ENCODE data around the gene DNAH8. TPM values are rescaled to one million over a fixed set of nuclear protein-coding genes. Genes with fewer than 3 reads are reported as not detected.

The DNAH8 gene, protein sequence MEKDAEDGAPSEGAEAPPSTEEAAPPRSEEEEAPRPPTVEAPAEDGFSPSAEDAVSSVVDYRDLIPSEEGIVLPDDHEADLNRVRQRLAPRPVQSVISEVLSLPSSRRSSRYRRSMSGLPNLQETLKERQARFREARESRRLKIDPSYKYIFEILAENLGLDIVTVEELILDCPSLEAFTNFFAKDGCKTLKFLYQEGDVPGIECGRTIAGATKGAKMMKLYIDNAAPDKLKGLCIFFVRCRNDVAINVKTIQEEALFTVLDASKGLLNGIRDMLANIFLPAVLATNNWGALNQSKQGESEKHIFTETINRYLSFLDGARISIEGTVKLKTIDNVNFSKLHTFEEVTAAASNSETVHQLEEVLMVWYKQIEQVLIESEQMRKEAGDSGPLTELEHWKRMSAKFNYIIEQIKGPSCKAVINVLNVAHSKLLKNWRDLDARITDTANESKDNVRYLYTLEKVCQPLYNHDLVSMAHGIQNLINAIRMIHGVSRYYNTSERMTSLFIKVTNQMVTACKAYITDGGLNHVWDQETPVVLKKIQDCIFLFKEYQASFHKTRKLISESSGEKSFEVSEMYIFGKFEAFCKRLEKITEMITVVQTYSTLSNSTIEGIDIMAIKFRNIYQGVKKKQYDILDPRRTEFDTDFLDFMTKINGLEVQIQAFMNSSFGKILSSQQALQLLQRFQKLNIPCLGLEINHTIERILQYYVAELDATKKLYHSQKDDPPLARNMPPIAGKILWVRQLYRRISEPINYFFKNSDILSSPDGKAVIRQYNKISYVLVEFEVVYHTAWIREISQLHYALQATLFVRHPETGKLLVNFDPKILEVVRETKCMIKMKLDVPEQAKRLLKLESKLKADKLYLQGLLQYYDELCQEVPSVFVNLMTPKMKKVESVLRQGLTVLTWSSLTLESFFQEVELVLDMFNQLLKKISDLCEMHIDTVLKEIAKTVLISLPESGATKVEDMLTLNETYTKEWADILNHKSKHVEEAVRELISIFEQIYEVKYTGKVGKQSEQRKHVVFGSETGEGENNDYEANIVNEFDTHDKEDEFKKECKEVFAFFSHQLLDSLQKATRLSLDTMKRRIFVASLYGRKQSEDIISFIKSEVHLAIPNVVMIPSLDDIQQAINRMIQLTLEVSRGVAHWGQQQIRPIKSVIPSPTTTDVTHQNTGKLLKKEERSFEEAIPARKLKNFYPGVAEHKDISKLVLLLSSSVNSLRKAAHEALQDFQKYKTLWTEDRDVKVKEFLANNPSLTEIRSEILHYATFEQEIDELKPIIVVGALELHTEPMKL (N-terminal part only)
- 0.02 and 0.32 TPM in 2 replicates for total RNA-seq

- intact Hi-C loops (cut with micrococcal nuclease): loop anchor here (10.0 kb wide), 2 partner anchors 400 to 510 kb away; partner anchors contain the start of genes KCNK5 and SAYSD1
These were observed at the start of gene DNAH8 for GRCh38 chr6:38715016-38715689. DNAH8 (plus strand) TSS chr6:38715311; CDS start chr6:38722810, 7,499 bp downstream.

DNA sequence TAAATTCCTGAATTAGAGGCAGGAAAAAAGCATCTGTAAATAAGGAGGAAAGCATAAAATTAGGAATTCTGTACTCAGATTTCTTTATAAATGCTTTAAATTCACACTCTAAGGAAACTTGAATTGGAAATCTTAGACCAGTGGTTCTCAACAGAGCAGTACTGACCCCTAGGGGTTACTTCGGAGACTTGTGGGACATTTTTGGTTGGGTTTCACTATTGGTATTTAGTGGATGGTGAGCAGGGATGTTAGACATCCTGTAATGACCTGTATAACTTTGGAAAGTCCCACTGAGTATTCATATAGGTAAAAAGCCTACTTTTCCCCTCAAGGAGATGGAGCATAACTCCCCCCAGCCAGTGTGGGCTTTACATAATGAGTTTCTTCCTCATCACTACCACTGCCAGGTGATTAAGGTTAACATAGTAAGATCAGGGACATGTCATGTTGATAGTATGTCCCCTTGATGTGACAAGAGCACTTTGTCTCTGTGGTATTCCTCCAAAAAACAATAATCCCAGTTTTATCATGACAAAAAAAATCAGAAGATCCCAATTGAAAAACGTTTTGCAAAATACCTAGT lies 43.1 kb upstream of the DNAH8 start:
- intact Hi-C loops (cut with micrococcal nuclease): loop anchor here (5.0 to 10.0 kb wide), 2 partner anchors 35 to 177 kb away; partner anchors contain the start of gene BTBD9

DNA sequence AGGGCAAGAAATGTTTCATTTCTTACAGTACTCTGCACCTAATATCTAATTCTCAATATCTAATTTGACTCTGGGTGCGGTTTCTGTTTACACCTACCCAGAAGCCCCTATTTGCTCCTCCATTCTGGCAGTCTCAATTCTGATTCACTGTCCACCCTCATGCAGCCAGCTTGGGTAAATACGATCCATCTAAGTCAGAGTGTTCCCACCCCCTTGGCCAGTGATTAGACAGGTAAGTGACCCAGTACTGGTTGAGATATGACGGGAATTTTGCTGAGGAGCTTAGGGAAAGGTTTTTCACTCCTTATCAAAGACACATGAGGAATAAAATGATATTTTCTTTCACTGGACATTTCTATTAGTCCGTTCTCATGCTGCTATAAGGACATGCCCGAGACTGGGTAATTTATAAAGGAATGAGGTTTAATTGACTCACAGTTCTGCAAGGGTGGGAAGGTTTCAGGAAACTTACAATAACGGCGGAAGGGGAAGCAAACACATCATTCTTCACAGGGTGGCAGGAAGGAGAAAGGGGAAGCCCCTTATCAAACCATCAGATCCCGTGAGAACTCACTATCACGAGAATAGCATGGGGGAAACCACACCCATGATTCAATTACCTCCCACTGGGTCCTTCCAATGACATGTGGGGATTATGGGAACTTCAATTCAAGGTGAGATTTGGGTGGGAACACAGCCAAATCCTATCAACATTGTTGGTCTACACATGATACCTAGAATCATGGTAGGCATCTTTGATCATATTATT lies 41.5 kb upstream of the DNAH8 start:
- intact Hi-C loops (cut with micrococcal nuclease): loop anchor here (5.0 to 10.0 kb wide), 2 partner anchors 36 to 179 kb away; partner anchors contain the start of gene BTBD9

DNA sequence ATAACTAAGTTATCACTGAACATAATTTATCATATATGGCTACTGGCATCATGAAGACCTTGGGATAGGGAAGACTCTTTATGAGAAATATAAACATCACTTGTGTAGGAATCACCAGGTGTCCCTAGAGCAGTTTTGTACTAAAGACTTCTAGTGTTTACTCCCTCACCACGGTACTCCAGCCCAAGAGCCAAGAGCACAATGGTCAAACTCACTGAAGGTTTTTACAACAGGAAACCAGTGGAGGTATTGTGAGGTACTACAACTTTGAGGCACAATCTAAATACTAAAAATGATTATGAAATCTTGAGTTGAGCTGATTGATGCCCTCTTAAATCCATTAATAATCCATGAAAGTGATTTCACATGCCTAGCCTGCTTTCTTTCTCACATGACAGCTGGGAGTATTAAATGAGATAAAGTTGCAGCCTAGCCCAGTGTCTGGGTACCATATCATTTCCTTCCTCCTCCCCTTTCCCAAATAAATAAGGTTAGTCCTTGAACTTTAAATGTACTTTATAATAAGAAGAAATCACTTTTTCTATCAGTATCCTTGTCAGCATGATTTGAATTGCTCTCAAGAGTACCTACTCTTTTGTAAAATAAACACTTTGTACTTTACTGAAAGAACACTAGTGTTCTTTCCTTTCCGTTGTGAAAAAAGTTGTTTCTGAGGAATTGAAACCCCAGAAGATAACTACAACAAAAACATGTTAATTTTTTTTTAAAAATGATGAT lies 38.7 kb upstream of the DNAH8 start:
- intact Hi-C loops (cut with micrococcal nuclease): loop anchor here (10.0 kb wide), 1 partner anchor 182 kb away; no protein-coding TSS in a partner anchor

GRCh38 chr6:38676974-38677544 lies 38.1 kb upstream of the DNAH8 start:
- intact Hi-C loops (cut with micrococcal nuclease): loop anchor here (10.0 kb wide), 1 partner anchor 182 kb away; no protein-coding TSS in a partner anchor

- intact Hi-C loops (cut with micrococcal nuclease): loop anchor here (10.0 kb wide), 1 partner anchor 183 kb away; no protein-coding TSS in a partner anchor
These were observed 36.8 kb upstream of the DNAH8 start for GRCh38 chr6:38678178-38678760.

DNA sequence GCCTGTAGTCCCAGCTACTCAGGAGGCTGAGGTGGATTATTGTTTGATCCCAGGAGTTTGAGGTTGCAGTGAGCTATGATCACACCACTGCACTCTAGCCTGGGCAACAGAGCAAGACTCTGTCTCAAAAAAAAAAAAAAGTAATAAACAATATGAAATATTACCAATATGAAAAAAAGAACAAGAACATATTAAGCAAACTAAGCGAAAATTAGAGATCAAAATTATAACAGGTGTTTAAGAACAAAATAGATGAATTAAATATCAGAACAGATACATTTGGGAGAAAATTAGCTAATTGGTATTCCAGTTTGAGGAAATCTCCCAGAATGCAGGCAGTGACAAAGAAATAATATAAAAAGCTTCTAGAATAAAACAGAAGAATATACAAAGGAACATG lies 35.4 kb upstream of the DNAH8 start:
- intact Hi-C loops (cut with micrococcal nuclease): loop anchor here (10.0 kb wide), 1 partner anchor 185 kb away; no protein-coding TSS in a partner anchor

DNA sequence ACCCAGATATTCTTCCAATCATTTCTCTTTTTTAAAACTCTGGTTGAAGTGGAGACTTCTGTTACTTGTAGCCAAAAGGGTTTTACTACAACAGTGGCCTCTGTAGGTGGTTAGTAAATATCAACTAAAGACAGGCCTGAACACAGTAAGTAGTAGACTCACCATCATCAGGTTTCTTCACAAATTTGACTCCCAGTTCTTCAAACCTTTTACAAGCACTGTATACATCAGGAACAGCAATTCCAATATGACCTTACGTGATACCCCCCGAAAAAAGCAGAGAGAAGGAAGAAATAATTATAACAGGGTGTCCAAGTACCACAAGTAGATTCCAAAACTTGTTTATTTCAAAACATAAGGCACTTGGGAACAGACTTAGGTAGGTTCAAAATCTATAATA lies 33.3 kb upstream of the DNAH8 start:
- intact Hi-C loops (cut with micrococcal nuclease): no loop called here

GRCh38 chr6:38684237-38684636 lies 30.9 kb upstream of the DNAH8 start:
- intact Hi-C loops (cut with micrococcal nuclease): no loop called here

DNA sequence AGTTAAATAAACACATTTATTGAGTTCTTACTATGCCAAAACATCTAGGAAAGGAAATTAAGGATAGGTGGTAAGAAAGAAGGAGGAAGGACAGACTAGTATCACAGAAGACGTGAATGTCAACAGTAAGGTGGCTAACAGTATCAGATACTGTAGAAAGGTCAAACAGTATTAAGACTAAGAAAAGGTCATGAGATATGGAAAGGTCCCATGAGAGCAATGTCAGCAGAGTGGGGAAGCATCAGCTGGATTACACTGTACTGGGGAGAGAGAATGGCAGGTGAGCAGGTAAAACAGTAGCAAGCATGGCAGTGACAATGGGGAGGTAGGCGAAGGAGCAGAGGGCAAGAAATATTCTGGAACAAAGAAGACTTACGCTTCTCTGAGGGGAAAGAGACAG lies 30.2 kb upstream of the DNAH8 start:
- intact Hi-C loops (cut with micrococcal nuclease): no loop called here

- intact Hi-C loops (cut with micrococcal nuclease): no loop called here
These were observed 28.7 kb upstream of the DNAH8 start for GRCh38 chr6:38686270-38687042.

DNA sequence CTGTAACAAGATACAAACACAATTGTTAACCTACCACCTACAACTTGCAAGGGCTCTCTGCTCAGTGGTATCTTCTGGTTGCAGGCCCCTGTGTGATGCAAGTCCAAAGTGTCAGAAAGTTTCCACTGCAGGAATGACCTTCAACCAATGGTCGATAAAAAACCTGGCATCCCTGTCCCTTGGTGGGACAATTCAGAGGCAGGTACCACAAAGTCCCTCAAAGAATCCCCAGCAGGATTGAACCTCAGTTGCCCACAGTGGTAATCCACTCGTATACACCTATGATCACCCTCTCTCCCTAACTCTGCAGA lies 28.1 kb upstream of the DNAH8 start:
- intact Hi-C loops (cut with micrococcal nuclease): no loop called here

- intact Hi-C loops (cut with micrococcal nuclease): no loop called here
These were observed 27.6 kb upstream of the DNAH8 start for GRCh38 chr6:38687549-38687948.

DNA sequence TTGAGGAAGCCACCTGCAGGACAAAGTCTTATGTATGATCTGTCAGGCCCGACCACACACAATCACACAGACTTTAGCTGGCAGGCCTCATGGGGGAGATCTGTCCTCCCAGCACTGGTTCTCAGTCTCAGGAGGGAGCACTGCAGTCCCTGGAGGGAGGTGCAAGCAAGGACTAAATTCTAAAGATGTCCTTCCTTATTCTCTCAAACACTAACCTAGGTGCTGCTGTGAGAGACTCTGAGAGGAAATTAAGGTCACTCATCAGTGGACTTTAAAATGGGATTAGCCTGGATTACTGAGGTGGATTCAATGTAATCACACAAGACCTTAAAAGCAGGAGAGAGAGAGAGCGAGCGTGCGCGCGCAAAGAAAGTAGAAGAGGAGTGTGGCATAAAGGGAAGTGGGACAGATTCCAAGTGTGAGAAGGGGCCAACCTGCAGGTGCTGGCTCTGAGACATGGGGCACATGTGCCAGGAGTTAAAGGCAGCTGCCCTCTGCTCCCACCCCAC lies 26.5 kb upstream of the DNAH8 start:
- intact Hi-C loops (cut with micrococcal nuclease): no loop called here

DNA sequence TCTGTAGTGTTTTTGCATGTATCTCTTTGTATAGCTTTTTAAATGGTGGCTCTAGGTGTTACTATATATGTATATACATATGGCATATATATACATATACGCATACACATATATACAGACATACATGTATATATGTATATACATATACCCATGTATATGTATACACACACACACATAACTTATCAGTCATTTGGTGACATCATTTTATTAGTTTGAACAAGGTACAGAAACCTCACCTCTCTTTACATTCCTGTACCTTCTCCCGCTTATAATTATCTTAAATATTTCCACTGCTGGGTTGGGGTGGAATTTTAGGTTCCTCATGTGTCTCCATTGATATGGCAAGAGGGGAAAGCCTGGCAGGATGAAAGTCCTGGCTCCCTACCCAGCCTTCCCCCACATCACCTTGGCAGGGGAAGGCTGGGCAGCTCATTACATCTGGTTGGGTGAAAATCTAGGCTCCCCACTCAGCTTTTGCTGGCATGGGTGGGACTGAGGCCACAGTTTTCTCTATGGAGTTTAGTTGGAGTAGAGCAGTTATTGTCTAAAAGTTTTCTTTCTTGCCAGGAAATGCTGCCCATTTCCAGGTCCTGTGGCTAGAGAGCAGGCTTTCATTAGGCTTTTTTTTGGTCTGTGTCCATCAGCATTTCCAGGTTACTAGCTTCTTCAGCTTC lies 19.7 kb upstream of the DNAH8 start:
- intact Hi-C loops (cut with micrococcal nuclease): no loop called here

GRCh38 chr6:38695933-38696332 lies 19.2 kb upstream of the DNAH8 start:
- intact Hi-C loops (cut with micrococcal nuclease): no loop called here

Data from T-helper 2 cell treated with Interferon-gamma antibody and Interleukin-4, amounts not matched to agents 100 ng/mL and 5 ng/mL, for 36 hours (primary cell).